ENCODE measurements around the gene MGAT3.

DNA sequence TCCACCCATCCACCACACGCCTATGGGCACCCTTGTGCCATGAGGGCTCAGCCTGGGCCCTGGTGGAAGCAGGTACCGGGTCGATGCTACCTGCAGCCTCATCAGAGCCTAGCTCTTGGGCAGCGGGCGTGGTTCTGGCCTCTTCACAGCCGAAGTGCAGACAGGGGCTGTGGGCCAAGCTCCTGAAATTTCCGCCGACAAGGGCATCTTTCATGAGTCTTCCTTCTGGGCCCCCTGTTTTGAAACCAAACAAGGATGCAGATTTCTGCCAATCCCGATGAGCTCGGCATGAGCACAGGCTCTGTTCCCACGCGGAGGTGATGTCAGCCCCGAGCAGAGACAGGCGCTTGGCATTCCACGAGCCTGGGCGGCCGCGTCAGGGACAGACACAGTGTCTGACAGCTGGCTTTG, 22.6 kb upstream of the MGAT3 start:
- no peak for TF ChIP-seq ARNT (IDR thresholded peaks at IDR 0.05)
- no peak for TF ChIP-seq SP1 (IDR thresholded peaks at IDR 0.05)
- no peak for TF ChIP-seq NFRKB (IDR thresholded peaks at IDR 0.05)
- no peak for TF ChIP-seq TARDBP (IDR thresholded peaks at IDR 0.05)
- TF ChIP-seq SUZ12 (IDR thresholded peaks at IDR 0.05) = no peak
- TF ChIP-seq LEF1 (IDR thresholded peaks at IDR 0.05; ENCODE audit: borderline replicate concordance) = no peak
- TF ChIP-seq FOXM1 (IDR thresholded peaks at IDR 0.05; ENCODE audit: borderline replicate concordance) = no peak
- TF ChIP-seq ZNF384 (IDR thresholded peaks at IDR 0.05) = no peak
